Measurements from ENCODE around the gene TMEM242. TPM values are rescaled to one million over a fixed set of nuclear protein-coding genes. Genes with fewer than 3 reads are reported as not detected.
A peak's percentile ranks its signal among the peaks of the same experiment; 100 is the strongest.

The TMEM242 gene
- total and polyA plus RNA-seq, 2 donors (not counting 3 experiments of a cell fraction or from before 2014, with no cell fraction given): 5.3 to 15.5 TPM

DNA sequence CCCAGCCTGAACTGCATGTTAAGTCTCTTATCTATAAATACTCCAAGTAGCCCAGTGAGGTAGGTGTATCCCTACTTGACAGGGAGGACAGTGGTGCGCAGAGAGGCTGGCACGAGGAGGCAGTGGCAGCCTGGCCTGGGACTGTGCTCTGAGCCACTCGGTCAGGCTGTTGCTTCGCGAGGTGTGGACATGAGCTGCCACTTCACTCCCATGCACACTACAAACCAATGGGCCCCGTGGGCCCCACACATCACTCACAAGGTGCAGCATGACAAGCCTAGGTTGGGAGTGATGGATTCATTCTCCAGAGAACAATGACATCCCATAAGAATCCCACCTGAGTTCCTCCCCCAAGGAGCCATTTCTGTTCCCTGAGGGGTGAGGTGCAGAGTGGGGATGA is 54.9 kb downstream of the TMEM242 start:
- no peaks in the 10 kb centered on the region for H3K9me3 ChIP-seq (replicated peaks; ENCODE audit: control insufficient read depth, insufficient read depth, low read length)
- no peaks in the 10 kb centered on the region for H3K27me3 ChIP-seq (ENCODE audit: control insufficient read depth in 2 of 2, insufficient read depth in 2 of 2, low read length in 2 of 2)
- H3K4me3 ChIP-seq (replicated peaks in 1 of 3; ENCODE audit: insufficient read depth in 1 of 3, low read depth in 1 of 3, low read length in 3 of 3): no peak overlapping the region
- H3K4me1 ChIP-seq (ENCODE audit: control insufficient read depth, extremely low read depth, insufficient read depth, low read length): peaks cover 12% of the 10 kb centered on the region
- H2AFZ ChIP-seq (ENCODE audit: low read depth, low read length): peak overlapping the region; percentile 24
- ChIA-PET CTCF (interaction anchor here (1.4 to 1.7 kb wide), 2 partner anchors 33 to 38 kb away, joined by 3 to 5 read pairs; no protein-coding TSS in a partner anchor), POLR2A (no interaction called here)
- H3K36me3 ChIP-seq (ENCODE audit: control insufficient read depth in 2 of 2, extremely low read depth in 1 of 2, insufficient read depth in 2 of 2, low read length in 2 of 2): no peaks in the 10 kb centered on the region
- peak overlapping the region; percentile 10 for H3K27ac ChIP-seq (ENCODE audit: insufficient read depth, low read depth, low read length)
- dilution Hi-C loops (cut with MboI; ENCODE audit: extremely low pct_ligation_motif_present, low sequenced_read_pairs): no loop called here
- no TSS peak for BruUV-seq (replicated peaks)
- no peak overlapping the region for H3K9ac ChIP-seq (replicated peaks; ENCODE audit: extremely low read depth, insufficient read depth, low read length)
- H3K79me2 ChIP-seq (ENCODE audit: control insufficient read depth, insufficient read depth, low read length): no peaks in the 10 kb centered on the region
- no peak overlapping the region for H3K4me2 ChIP-seq (ENCODE audit: insufficient read depth, low read length)
- no peak for FAIRE-seq
- H4K20me1 ChIP-seq (replicated peaks; ENCODE audit: control insufficient read depth, extremely low read depth, insufficient read depth, low read length): no peaks in the 10 kb centered on the region
- TF ChIP-seq JUN (IDR thresholded peaks at IDR 0.05; ENCODE audit: borderline replicate concordance, insufficient read depth, insufficient read length, low read depth): no peak
- TF ChIP-seq, protein P1, sequence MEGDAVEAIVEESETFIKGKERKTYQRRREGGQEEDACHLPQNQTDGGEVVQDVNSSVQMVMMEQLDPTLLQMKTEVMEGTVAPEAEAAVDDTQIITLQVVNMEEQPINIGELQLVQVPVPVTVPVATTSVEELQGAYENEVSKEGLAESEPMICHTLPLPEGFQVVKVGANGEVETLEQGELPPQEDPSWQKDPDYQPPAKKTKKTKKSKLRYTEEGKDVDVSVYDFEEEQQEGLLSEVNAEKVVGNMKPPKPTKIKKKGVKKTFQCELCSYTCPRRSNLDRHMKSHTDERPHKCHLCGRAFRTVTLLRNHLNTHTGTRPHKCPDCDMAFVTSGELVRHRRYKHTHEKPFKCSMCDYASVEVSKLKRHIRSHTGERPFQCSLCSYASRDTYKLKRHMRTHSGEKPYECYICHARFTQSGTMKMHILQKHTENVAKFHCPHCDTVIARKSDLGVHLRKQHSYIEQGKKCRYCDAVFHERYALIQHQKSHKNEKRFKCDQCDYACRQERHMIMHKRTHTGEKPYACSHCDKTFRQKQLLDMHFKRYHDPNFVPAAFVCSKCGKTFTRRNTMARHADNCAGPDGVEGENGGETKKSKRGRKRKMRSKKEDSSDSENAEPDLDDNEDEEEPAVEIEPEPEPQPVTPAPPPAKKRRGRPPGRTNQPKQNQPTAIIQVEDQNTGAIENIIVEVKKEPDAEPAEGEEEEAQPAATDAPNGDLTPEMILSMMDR (IDR thresholded peaks at IDR 0.05; ENCODE audit: extremely low read depth in 1 of 2, insufficient read depth in 1 of 2, low read depth in 1 of 2, low read length in 2 of 2): no peak
- no peak for TF ChIP-seq EZH2 (IDR thresholded peaks at IDR 0.05; ENCODE audit: borderline replicate concordance, low read depth, low read length, severe bottlenecking)
- TF ChIP-seq GATA2 (IDR thresholded peaks at IDR 0.05; ENCODE audit: insufficient read depth, insufficient read length, low read depth, low read length): no peak
- no peak for TF ChIP-seq POLR2A (IDR thresholded peaks at IDR 0.05; ENCODE audit: low read depth, low read length)
- DNase-seq (ENCODE audit: low read depth, low spot score): no peak
- intact Hi-C loops (cut with micrococcal nuclease): no loop called here
- no peaks in the 10 kb centered on the region for H3K9me1 ChIP-seq (replicated peaks; ENCODE audit: control insufficient read depth, extremely low read depth, insufficient read depth, low read length)

DNA sequence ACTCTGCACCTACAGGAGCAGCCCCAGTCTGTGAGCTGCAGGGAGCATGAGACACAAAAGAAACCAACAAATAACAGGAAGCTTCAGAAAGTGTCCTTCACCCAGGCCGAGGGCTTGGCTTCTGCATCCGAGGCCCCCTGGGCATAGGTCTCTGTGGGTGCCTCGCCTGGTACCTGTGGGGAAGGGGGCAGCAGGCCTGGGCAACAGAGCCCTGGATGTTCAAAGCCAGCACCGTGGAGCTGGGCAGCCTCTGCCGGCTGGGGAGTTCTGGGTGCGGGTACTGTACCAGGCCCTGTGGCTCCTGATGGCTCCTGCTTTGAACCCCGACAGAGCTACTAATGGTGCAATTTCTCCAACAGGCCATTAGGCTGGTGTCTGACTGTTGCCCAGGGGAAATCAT is 55.7 kb downstream of the TMEM242 start:
- BruUV-seq (replicated peaks): no TSS peak
- Histone ChIP-seq H3K27ac (ENCODE audit: insufficient read depth, low read depth, low read length) (no peak overlapping the region), H3K4me2 (ENCODE audit: insufficient read depth, low read length) (no peak overlapping the region), H3K9me3 (replicated peaks; ENCODE audit: control insufficient read depth, insufficient read depth, low read length) (no peaks in the 10 kb centered on the region), H4K20me1 (replicated peaks; ENCODE audit: control insufficient read depth, extremely low read depth, insufficient read depth, low read length) (no peaks in the 10 kb centered on the region), H3K9me1 (replicated peaks; ENCODE audit: control insufficient read depth, extremely low read depth, insufficient read depth, low read length) (no peaks in the 10 kb centered on the region), H3K4me3 (replicated peaks in 1 of 3; ENCODE audit: insufficient read depth in 1 of 3, low read depth in 1 of 3, low read length in 3 of 3) (no peak overlapping the region), H3K79me2 (ENCODE audit: control insufficient read depth, insufficient read depth, low read length) (no peaks in the 10 kb centered on the region), H2AFZ (ENCODE audit: low read depth, low read length) (no peak overlapping the region), H3K27me3 (ENCODE audit: control insufficient read depth in 2 of 2, insufficient read depth in 2 of 2, low read length in 2 of 2) (no peaks in the 10 kb centered on the region), H3K36me3 (ENCODE audit: control insufficient read depth in 2 of 2, extremely low read depth in 1 of 2, insufficient read depth in 2 of 2, low read length in 2 of 2) (no peaks in the 10 kb centered on the region), H3K4me1 (ENCODE audit: control insufficient read depth, extremely low read depth, insufficient read depth, low read length) (peaks cover 12% of the 10 kb centered on the region), H3K9ac (replicated peaks; ENCODE audit: extremely low read depth, insufficient read depth, low read length) (no peak overlapping the region)
- no peak for FAIRE-seq
- DNase-seq (ENCODE audit: low read depth, low spot score): no peak
- TF ChIP-seq EZH2 (IDR thresholded peaks at IDR 0.05; ENCODE audit: borderline replicate concordance, low read depth, low read length, severe bottlenecking) (no peak), FOS (IDR thresholded peaks at IDR 0.05; ENCODE audit: borderline replicate concordance, insufficient read depth, low read length) (no peak), MYC (IDR thresholded peaks at IDR 0.05; ENCODE audit: low read depth, low read length) (no peak), POLR2AphosphoS5 (IDR thresholded peaks at IDR 0.05; ENCODE audit: insufficient read depth, low read depth, low read length) (no peak), GATA2 (IDR thresholded peaks at IDR 0.05; ENCODE audit: insufficient read depth, insufficient read length, low read depth, low read length) (no peak), JUN (IDR thresholded peaks at IDR 0.05; ENCODE audit: borderline replicate concordance, insufficient read depth, insufficient read length, low read depth) (no peak), POLR2A (IDR thresholded peaks at IDR 0.05; ENCODE audit: low read depth, low read length) (no peak)
- TF ChIP-seq, protein P2, sequence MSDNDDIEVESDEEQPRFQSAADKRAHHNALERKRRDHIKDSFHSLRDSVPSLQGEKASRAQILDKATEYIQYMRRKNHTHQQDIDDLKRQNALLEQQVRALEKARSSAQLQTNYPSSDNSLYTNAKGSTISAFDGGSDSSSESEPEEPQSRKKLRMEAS (IDR thresholded peaks at IDR 0.05; ENCODE audit: insufficient read depth, insufficient read length): no peak
- TF ChIP-seq, protein P1 (IDR thresholded peaks at IDR 0.05; ENCODE audit: extremely low read depth in 1 of 2, insufficient read depth in 1 of 2, low read depth in 1 of 2, low read length in 2 of 2): no peak
- ChIA-PET CTCF (interaction anchor here (1.7 kb wide), 1 partner anchor 37 kb away, joined by 3 read pairs; no protein-coding TSS in a partner anchor), POLR2A (no interaction called here)
- intact Hi-C loops (cut with micrococcal nuclease): no loop called here
- dilution Hi-C loops (cut with MboI; ENCODE audit: extremely low pct_ligation_motif_present, low sequenced_read_pairs): no loop called here

All from endothelial cell of umbilical vein (primary cell).